GM19395 (cell line): Measurements from ENCODE around the gene PTGES3.

Experiments used
- ATAC-seq: cut with Tn5 transposase; IDR thresholded peaks from one replicate; pipeline ENCODE4 v1.9.1; 2021; ENCODE audit warnings: mild to moderate bottlenecking, moderate library complexity; ENCODE audit not compliant: unreplicated experiment

Gene PTGES3

GRCh38 chr12:56630180-56630632 lies 57.9 kb downstream of the PTGES3 start, which contains the start of gene BAZ2A:
Gene BAZ2A, minus strand, starts transcription at chr12:56630326. Its CDS starts 12,796 bp downstream, at chr12:56617530.
- ATAC-seq, result peak; percentile 62

- peak; percentile 3 for ATAC-seq
Measured at GRCh38 chr12:56629459-56630179, 58.5 kb downstream of the PTGES3 start.

- ATAC-seq, result peak; percentile 29
Measured at GRCh38 chr12:56628671-56629458, 59.2 kb downstream of the PTGES3 start.

- ATAC-seq, result no peak
Measured at GRCh38 chr12:56626701-56627100, 61.4 kb downstream of the PTGES3 start.

GRCh38 chr12:56622535-56622934 lies 65.5 kb downstream of the PTGES3 start:
- no peak for ATAC-seq

GRCh38 chr12:56616925-56617324 lies 71.2 kb downstream of the PTGES3 start:
- ATAC-seq, result no peak

GRCh38 chr12:56616244-56616643 lies 71.8 kb downstream of the PTGES3 start:
- no peak for ATAC-seq

GRCh38 chr12:56614627-56615026 lies 73.5 kb downstream of the PTGES3 start:
- ATAC-seq, result no peak
